PFSK-1 (cell line): ENCODE data around the gene AQP1.

Experiments
- FOXP2 ChIP-seq: optimal IDR thresholded peaks from 2 replicates; pipeline ENCODE3; 2011; ENCODE audit warnings: borderline replicate concordance, control low read depth, inconsistent platforms; ENCODE audit not compliant: insufficient read depth; ENCODE audit errors: extremely low read length, extremely low read depth
- POLR2AphosphoS5 ChIP-seq: IDR thresholded peaks from 2 replicates; pipeline ENCODE4 v1.6.1; 2012; ENCODE audit warnings: low read depth, mild to moderate bottlenecking, control low read depth, low read length, moderate library complexity
- SIN3A ChIP-seq: IDR thresholded peaks from 2 replicates; pipeline ENCODE4 v1.6.1; 2012; ENCODE audit warnings: mild to moderate bottlenecking, low read length, moderate library complexity, borderline replicate concordance; ENCODE audit not compliant: insufficient read depth
- TAF1 ChIP-seq: IDR thresholded peaks from 2 replicates; pipeline ENCODE4 v1.6.1; 2012; ENCODE audit warnings: low read length, control low read depth, borderline replicate concordance; ENCODE audit not compliant: insufficient read depth
- TF ChIP-seq, protein P1 (sequence below), 2 experiments: IDR thresholded peaks; 2 replicates each; pipeline versions ENCODE4 v1.6.1 to v1.8.0; 2011 to 2012; ENCODE audit warnings: low read depth in 2 of 2, low read length in 2 of 2, control low read depth in 1 of 2, inconsistent platforms in 1 of 2, mild to moderate bottlenecking in 1 of 2, moderate library complexity in 1 of 2; ENCODE audit not compliant: insufficient read depth in 1 of 2

Gene AQP1

DNA sequence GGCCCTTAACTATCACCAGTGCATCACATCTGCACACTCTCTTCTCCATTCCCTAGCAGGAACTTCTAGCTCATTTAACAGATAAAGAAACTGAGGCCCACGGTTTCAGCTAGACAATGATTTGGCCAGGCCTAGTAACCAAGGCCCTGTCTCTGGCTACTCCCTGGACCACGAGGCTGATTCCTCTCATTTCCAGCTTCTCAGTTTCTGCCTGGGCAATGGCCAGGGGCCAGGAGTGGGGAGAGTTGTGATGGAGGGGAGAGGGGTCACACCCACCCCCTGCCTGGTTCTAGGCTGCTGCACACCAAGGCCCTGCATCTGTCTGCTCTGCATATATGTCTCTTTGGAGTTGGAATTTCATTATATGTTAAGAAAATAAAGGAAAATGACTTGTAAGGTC lies 13.5 kb downstream of the AQP1 start:
- TF ChIP-seq SIN3A (no peak), FOXP2 (no peak), TAF1 (no peak), POLR2AphosphoS5 (no peak)
- TF ChIP-seq, protein P1, sequence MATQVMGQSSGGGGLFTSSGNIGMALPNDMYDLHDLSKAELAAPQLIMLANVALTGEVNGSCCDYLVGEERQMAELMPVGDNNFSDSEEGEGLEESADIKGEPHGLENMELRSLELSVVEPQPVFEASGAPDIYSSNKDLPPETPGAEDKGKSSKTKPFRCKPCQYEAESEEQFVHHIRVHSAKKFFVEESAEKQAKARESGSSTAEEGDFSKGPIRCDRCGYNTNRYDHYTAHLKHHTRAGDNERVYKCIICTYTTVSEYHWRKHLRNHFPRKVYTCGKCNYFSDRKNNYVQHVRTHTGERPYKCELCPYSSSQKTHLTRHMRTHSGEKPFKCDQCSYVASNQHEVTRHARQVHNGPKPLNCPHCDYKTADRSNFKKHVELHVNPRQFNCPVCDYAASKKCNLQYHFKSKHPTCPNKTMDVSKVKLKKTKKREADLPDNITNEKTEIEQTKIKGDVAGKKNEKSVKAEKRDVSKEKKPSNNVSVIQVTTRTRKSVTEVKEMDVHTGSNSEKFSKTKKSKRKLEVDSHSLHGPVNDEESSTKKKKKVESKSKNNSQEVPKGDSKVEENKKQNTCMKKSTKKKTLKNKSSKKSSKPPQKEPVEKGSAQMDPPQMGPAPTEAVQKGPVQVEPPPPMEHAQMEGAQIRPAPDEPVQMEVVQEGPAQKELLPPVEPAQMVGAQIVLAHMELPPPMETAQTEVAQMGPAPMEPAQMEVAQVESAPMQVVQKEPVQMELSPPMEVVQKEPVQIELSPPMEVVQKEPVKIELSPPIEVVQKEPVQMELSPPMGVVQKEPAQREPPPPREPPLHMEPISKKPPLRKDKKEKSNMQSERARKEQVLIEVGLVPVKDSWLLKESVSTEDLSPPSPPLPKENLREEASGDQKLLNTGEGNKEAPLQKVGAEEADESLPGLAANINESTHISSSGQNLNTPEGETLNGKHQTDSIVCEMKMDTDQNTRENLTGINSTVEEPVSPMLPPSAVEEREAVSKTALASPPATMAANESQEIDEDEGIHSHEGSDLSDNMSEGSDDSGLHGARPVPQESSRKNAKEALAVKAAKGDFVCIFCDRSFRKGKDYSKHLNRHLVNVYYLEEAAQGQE (IDR thresholded peaks at IDR 0.05; ENCODE audit: insufficient read depth in 1 of 2, low read depth in 2 of 2, low read length in 2 of 2): no peak

DNA sequence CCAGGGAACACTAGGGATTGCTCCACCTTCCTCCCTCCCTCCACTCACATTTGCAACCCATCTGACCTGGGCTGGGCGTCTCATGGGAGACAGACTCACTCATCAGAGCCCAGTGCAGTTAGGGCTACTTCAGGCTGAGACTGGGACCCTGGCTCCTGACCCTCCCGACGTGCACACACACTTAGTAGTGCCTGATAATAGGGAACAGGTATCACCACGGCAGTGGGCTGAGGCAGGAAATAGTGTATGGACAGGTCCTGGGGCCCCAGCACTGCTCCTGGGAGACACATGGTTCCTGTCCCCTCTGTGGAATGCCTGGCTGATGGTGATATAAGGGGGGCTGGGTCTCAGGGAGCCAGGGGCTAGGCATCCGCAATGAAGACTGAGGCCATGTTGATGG lies 14.3 kb downstream of the AQP1 start:
- TF ChIP-seq POLR2AphosphoS5 (no peak), FOXP2 (no peak), SIN3A (no peak), TAF1 (no peak)
- TF ChIP-seq, protein P1 (IDR thresholded peaks at IDR 0.05; ENCODE audit: insufficient read depth in 1 of 2, low read depth in 2 of 2, low read length in 2 of 2): no peak

DNA sequence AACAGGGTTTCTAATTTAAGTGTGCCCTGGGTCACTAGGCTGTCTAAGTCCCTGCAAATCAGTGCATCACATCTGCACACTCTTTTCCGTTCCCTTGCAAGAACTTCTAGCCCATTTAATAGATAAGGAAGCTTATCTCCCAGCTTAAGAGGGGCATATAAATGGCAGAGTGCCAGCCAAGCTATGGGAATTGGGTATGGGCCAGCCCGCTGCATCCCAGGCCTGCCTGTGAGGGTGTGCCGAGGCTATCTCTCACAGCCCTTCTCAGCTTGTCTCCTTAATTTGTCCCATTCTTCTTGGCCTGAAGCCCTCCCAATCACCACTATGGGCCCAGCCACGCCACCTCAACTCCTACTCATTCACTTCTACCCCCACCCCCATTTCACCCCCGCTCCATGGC lies 14.7 kb downstream of the AQP1 start:
- no peak for TF ChIP-seq POLR2AphosphoS5
- TF ChIP-seq FOXP2: no peak
- TF ChIP-seq SIN3A: no peak
- TF ChIP-seq, protein P1 (IDR thresholded peaks at IDR 0.05; ENCODE audit: insufficient read depth in 1 of 2, low read depth in 2 of 2, low read length in 2 of 2): no peak
- no peak for TF ChIP-seq TAF1

DNA sequence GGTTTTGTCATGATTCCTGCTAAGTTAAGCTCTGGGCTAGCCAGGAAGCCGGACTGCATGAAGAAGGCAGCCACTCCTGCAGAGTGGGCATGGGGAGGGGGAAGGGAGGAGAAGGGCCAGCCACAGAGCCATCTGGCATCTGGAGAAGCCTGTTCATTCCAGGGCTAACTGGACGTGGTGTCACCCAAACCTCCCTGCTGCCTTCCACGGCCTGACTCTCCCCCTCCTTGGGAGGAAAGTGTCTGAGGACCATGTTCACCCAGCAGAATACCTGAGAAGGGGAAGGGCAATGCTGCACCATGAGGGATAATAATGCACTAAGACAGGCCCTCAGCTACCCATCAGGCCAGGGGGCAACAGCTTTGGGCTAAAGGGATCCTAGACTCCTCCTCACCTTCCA lies 15.4 kb downstream of the AQP1 start:
- no peak for TF ChIP-seq SIN3A
- TF ChIP-seq TAF1: no peak
- no peak for TF ChIP-seq FOXP2
- TF ChIP-seq POLR2AphosphoS5: no peak
- TF ChIP-seq, protein P1 (IDR thresholded peaks at IDR 0.05; ENCODE audit: insufficient read depth in 1 of 2, low read depth in 2 of 2, low read length in 2 of 2): no peak

DNA sequence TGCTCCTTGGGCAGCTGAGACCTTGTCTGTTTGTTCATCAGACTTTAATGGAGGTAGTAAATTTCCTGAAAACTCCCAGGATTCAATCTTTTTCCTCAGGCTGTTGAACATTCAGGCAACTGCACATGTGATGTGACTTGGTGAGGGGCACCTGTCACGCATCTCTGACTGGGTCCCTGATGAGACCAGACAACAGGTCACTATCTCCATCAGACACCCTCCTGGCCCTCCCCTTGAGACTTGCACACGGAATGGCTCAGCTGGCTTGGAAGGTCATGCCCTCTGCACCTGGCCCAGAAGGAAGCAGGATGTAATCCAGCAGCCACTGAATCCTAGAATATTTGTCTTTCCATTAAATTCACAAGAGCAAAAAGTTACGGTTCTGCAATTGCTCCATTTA lies 15.9 kb downstream of the AQP1 start:
- TF ChIP-seq SIN3A: no peak
- no peak for TF ChIP-seq FOXP2
- no peak for TF ChIP-seq POLR2AphosphoS5
- TF ChIP-seq, protein P1 (IDR thresholded peaks at IDR 0.05; ENCODE audit: insufficient read depth in 1 of 2, low read depth in 2 of 2, low read length in 2 of 2): no peak
